ENCODE data around the gene SEMA3C. TPM values are rescaled to one million over a fixed set of nuclear protein-coding genes. Genes with fewer than 3 reads are reported as not detected.

The SEMA3C gene
- total RNA-seq, 1 donor from 2014 or later: 68.6 TPM

GRCh38 chr7:80902716-80903308, 16.0 kb downstream of the SEMA3C start:
- H3K4me3 ChIP-seq (ENCODE audit: low read depth, low read length): no peak overlapping the region
- no peak for DNase-seq (ENCODE audit: low read depth)
- TF ChIP-seq, protein P1, sequence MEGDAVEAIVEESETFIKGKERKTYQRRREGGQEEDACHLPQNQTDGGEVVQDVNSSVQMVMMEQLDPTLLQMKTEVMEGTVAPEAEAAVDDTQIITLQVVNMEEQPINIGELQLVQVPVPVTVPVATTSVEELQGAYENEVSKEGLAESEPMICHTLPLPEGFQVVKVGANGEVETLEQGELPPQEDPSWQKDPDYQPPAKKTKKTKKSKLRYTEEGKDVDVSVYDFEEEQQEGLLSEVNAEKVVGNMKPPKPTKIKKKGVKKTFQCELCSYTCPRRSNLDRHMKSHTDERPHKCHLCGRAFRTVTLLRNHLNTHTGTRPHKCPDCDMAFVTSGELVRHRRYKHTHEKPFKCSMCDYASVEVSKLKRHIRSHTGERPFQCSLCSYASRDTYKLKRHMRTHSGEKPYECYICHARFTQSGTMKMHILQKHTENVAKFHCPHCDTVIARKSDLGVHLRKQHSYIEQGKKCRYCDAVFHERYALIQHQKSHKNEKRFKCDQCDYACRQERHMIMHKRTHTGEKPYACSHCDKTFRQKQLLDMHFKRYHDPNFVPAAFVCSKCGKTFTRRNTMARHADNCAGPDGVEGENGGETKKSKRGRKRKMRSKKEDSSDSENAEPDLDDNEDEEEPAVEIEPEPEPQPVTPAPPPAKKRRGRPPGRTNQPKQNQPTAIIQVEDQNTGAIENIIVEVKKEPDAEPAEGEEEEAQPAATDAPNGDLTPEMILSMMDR (conservative IDR thresholded peaks at IDR 0.05; ENCODE audit: low read depth, low read length): no peak

GRCh38 chr7:80902019-80902418, 16.8 kb downstream of the SEMA3C start:
- TF ChIP-seq, protein P1 (conservative IDR thresholded peaks at IDR 0.05; ENCODE audit: low read depth, low read length): no peak

DNA sequence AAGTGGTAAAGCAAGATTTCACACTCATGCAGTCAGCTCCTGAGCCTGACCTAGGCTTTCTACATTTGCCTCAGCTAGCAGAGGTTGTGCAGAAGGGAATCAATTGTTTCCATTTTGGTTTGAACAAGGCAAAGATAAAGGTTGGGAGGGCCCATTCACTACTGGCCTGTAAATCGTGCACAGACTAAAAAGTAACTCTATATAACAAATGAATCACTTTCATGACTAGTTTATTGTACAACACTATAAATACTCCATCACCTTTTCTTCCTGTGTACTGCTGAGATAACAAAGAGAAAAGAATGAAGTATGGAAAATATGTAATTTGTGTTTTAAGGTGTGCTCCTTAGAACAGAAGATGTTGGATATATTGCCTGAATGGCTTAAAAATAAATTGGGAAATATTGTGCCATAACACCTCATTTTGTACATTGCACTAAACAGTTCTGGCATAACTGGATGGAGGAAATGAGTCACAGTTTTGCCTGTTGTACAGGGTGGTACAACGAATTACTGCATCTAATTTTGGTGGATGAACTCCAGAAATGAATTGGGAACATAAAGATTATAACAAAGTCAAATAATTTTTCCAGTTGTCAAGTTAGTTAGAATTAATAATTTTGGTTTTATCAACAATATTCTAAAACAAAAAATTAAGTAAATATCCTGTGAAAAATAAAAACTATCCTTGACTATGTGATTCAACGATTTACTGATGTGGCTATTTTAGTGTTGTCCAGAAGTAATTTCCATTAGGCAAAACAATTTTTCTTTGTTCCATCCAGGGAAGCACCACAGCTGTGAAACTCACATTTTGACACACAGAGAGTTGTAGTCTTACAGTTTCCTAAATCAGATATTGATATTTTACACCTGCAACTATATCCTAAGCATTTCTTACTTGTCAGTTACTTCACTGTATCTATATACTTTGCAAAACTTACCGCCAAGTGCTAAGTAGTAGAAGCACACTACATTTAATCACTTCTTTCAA, 18.0 kb downstream of the SEMA3C start:
- TF ChIP-seq, protein P1 (conservative IDR thresholded peaks at IDR 0.05; ENCODE audit: low read depth, low read length): no peak
- no peak for DNase-seq (ENCODE audit: low read depth)
- no peak overlapping the region for H3K4me3 ChIP-seq (ENCODE audit: low read depth, low read length)

More at GRCh38 chr7:80902019-80902418, 16.8 kb downstream of the SEMA3C start:
- no peak overlapping the region for H3K4me3 ChIP-seq (ENCODE audit: low read depth, low read length)
- no peak for DNase-seq (ENCODE audit: low read depth)

- TF ChIP-seq, protein P1 (conservative IDR thresholded peaks at IDR 0.05; ENCODE audit: low read depth, low read length): no peak
- H3K4me3 ChIP-seq (ENCODE audit: low read depth, low read length): no peak overlapping the region
- DNase-seq (ENCODE audit: low read depth): no peak
Measured at GRCh38 chr7:80896906-80897598, 21.8 kb downstream of the SEMA3C start.

- H3K4me3 ChIP-seq (ENCODE audit: low read depth, low read length): no peak overlapping the region
- no peak for DNase-seq (ENCODE audit: low read depth)
- TF ChIP-seq, protein P1 (conservative IDR thresholded peaks at IDR 0.05; ENCODE audit: low read depth, low read length): no peak
Measured at GRCh38 chr7:80895056-80895455, 23.8 kb downstream of the SEMA3C start.

- TF ChIP-seq, protein P1 (conservative IDR thresholded peaks at IDR 0.05; ENCODE audit: low read depth, low read length): no peak
- no peak overlapping the region for H3K4me3 ChIP-seq (ENCODE audit: low read depth, low read length)
- no peak for DNase-seq (ENCODE audit: low read depth)
Measured at GRCh38 chr7:80891259-80891544, 27.6 kb downstream of the SEMA3C start.

Measured in epithelial cell of proximal tubule (primary cell).